GM18868 (cell line): ENCODE results near the gene AGPAT2.

Source experiments
- ATAC-seq: cut with Tn5 transposase; IDR thresholded peaks from one replicate; pipeline ENCODE4 v1.9.1; 2021; ENCODE audit warnings: mild to moderate bottlenecking, moderate library complexity; ENCODE audit not compliant: unreplicated experiment

Gene AGPAT2

GRCh38 chr9:136675477-136676296 lies 11.6 kb downstream of the AGPAT2 start:
- no peak for ATAC-seq

DNA sequence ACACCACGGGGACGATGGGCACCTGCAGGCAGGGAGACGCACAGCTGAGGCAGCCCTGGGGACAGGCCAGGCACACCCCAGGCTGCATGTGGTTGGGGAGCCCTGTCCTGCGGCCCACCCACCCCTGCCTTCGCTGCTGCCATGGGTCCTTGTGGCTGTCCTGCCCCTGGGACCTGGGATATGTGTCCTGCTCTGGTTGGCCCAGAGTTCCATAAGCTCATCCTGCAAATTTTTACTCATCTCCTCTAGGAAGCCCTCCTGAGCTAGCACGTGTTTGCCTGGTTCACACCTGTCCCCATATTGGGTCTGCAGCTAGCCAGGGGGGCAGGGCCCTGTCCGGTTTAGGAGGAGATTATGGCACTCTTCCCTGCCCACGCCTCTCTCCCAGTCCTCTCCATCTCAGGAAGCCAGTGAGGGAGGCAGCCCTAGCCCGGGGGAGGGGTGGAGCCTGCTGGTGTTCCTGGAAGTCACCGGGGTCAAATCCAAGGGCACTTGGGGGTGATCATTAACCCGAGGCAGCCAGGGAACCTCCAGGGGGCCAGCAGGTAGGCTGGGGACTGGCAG lies 12.4 kb downstream of the AGPAT2 start:
- no peak for ATAC-seq

- ATAC-seq = no peak
These were observed 13.1 kb downstream of the AGPAT2 start for GRCh38 chr9:136673975-136674785.

DNA sequence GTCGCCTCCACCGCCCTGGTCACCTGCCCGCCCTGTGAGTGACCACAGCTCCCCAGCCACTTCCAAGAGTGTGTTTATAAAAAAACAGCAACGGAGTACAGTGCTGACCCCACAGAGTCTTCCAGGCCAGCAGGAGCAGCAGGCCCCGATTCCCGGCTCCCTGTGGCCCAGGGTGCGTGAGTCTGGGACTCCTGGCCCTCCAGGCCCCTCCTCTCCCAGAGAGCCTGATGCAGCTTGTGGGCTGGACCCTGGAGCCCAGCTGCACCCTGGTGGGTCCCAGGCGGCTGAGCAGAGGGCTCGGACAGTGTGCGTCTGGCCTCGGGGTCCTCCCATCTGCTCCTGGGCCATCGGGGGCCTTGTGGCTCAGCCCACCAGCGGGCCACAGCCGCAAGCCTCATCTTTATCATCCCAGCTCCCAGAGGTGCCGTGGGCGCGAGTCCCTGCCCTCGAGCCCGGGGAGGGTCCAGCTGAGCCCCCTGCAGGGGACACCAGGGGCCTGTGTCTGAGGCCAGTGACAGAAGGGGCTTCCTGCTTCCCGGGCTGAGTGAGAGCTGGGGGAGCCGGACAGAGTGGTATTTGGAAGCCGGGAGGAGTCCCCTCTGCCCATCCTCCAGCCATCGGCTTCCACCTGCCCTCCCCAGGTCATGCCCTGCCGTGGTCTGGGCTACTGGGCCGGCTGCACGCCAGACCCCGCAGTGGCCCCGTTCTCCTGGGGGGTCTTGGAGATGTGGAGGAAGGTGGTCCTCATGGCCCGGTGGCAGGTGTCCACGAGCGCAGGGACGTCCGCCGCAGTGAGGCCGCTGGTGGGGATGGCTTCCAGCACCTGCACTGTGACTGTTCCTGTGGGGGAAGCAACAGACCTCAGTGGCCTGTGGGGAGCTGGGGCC lies 13.9 kb downstream of the AGPAT2 start:
- no peak for ATAC-seq

DNA sequence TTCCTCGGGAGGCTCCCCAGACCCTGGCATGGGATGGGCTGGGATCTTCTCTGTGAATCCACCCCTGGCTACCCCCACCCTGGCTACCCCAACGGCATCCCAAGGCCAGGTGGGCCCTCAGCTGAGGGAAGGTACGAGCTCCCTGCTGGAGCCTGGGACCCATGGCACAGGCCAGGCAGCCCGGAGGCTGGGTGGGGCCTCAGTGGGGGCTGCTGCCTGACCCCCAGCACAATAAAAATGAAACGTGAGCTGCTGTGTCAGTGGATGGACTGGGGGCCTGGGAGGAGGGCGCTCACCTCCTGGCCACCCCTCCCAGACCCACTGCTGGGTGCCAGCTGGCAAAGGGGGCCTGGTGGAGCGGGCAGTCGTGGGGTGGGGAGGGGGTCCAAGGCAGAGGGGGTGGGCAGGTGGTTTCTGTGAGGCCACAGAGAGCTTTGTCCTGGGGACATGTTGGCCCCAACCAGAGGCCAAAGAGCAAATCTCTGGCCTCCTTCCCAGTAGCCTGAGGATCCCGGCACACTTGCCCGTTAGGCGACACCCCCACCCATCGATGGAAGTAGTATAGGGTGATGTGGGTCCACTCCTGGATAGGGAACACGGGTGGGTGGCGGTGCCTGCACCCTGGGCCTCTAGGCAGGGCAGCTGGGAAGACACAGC lies 14.7 kb downstream of the AGPAT2 start:
- no peak for ATAC-seq

DNA sequence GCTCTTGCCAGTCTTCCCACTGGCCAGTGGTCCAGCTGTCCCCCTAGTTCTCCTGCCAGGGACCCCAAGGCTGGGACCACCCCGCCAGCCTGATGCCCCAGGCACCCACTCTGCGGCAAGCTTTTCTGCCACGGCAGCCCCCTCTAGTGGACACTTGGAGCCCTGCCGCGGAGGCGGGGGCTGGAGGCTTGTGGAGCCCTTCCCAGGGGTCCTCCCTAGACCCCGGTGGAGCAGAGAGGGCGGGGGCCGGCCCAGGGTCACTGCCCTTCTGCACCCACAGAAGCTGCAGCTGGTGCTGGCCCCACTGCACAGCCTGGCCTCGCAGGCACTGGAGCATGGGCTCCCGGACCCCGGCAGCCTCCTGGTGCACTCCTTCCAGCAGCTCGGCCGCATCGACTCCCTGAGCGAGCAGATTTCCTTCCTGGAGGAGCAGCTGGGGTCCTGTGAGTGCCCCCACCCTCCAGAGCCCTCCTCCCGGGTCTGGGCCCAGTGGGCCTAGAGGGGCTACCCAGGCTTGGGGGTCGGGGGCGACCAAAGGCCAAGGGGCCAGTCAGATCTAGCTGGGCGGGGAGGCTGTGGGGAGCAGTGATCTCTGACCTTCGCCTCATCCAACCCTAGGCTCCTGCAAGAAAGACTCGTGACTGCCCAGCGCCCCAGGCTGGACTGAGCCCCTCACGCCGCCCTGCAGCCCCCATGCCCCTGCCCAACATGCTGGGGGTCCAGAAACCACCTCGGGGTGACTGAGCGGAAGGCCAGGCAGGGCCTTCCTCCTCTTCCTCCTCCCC lies 15.4 kb downstream of the AGPAT2 start:
- ATAC-seq = no peak

- no peak for ATAC-seq
These were observed 16.0 kb downstream of the AGPAT2 start for GRCh38 chr9:136671254-136671614.

GRCh38 chr9:136670576-136671253 lies 16.5 kb downstream of the AGPAT2 start:
- no peak for ATAC-seq

GRCh38 chr9:136669791-136670464 lies 17.3 kb downstream of the AGPAT2 start:
- no peak for ATAC-seq

DNA sequence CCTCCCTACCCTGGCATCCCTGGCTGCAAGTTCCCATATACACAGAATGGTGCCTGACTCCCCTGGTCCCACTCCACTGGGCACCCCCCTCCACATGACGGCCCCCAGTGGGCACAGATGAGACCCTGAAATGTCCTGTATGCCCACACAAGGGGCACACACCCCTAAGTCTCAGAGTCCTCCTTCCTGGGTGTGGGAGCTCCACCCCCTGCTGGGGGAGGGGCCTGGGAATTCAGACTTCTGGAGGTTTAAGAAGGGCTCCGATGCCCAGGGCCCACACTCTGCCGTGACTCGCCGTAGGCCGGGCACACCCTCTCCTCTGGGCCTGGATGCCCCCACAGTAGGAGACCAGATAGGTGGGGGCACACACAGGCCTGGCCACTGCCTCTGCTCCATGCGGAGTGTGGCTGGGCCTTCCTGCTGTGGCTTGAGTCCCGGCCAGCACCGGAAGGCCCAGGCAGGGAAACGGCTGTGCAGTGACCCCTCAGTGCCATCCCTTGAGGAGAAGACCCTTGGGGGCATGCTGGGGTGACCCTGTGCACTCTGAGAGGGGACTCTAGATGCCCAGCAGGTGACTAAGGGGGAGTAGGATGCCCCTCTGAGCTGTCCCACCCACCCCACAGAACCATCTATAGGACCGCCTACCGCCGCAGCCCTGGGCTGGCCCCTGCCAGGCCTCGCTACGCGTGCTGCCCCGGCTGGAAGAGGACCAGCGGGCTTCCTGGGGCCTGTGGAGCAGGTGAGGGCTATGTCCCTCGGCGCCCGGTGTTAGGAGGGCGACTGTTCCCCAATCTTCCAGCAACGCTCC lies 18.1 kb downstream of the AGPAT2 start:
- ATAC-seq = no peak

DNA sequence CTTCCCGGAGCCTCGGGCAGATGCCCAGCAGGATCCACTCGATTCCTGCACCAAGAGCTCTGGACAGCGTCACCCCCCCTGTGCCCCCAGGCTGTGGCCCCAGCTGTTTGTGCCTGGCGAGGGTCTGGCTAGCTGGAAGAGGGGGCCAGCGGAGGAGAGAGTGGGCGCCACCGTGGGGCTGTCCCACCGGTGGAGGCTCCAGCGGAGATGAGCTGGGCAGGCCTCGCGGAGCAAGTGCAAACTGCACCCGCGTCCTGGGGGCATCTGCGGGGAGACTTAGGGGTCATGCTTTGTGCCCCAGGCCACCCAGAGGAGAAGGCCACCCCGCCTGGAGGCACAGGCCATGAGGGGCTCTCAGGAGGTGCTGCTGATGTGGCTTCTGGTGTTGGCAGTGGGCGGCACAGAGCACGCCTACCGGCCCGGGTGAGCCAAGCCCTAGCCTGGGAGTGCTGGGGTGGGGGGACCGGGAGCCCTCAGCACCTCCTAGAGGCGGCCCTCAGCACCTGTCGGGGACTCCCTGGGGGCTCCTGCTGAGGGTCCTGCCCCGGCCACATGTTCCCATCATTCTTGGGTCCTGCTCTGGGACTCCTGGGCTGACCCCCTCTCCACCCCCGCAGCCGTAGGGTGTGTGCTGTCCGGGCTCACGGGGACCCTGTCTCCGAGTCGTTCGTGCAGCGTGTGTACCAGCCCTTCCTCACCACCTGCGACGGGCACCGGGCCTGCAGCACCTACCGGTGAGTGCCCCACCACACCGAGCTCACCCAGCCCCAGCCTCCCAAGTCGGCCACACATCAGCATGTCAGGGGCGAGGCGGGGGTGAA lies 19.1 kb downstream of the AGPAT2 start:
- ATAC-seq = no peak

DNA sequence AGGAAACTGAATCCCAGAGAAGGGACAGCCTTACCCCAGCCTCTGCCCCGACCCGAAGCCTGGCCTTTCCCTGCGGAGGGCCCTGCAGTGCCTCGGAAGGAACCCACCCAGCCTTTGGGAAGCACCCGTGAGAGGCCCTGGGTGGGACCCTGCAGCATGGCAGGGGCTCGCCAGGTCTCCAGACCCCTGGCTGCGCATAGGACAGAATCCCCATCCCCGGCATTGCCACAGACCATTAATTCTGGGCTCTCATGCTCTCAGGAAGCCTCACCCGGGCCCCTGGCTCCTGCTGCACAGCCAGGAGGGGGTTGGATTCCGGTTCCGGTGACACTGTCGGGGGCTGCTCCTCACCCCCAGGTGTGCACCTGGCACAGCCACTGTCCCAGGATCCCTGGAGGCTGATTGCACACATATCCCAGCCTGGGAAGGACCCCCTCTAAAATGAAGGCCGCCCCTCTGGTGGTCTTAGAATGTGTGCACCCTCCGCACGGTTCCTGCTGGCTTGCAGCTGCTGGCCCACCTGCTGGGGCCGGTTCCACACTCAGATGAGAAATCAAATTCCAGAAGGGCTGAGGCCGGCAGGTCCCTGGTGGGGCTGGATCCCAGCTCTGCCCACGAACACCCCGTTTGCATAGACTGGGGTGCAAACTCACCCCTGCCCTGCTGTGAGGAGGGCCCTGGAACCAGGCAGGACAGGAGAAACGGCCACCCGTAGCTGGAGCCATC lies 19.9 kb downstream of the AGPAT2 start:
- ATAC-seq = no peak

DNA sequence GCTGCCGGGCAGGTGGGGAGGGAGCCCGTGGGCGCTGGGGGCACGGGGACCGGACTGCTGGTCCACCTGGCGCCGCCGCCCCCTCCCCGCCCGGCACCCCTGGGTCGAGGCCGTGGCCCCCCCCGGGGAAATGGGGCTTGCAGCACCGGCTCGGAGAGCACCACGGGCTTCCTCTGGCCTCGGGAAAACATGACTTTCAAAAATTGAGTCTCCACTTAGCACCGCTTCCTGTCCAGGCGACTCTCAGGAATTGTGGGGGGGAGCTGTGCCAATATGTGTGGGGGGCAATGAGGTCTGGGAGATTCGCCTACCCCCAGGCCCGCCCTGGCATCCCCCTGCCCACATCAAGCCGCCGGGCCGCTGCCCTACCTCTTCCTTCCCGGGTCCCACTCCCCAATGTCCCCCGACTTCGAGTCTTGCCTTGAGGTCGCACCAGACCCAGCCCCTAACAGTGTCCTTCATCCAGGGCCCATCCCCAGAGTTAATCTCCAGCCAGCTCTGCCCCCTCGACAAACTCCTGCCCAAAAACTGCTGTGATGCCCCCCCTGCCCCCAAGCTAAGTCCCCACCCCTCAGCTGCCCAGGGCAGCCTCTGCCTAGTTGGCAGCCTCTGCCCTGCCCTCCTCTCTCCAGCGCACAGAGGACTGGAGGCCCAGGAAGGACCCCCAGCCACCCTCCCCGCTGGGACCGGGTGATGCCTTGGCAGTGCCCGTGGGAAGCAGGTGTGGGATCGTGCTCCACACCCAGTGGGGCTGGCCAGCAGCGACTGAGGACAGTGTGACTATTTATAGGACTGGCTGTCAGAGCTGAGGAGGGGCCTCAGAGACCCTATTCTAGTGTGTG lies 20.7 kb downstream of the AGPAT2 start:
- ATAC-seq = no peak

GRCh38 chr9:136665704-136666371 lies 21.4 kb downstream of the AGPAT2 start:
- no peak for ATAC-seq
